C4-2B (cell line): ENCODE results near the gene ARHGAP21.

ENCODE experiments used
- H3K27ac ChIP-seq: fragments of 450-650 bp; 2 replicates; pipeline ENCODE4 v1.5.1; 2017
- CTCF ChIP-seq: fragments of 450-650 bp; conservative IDR thresholded peaks from 2 replicates; pipeline ENCODE4 v1.5.1; 2017; ENCODE audit warnings: mild to moderate bottlenecking
- ZFX ChIP-seq: fragments of 450-650 bp; IDR thresholded peaks from 2 replicates; pipeline ENCODE4 v1.6.1; 2017

ARHGAP21 gene

GRCh38 chr10:24700948-24701347 lies 22.7 kb downstream of the ARHGAP21 start:
- TF ChIP-seq ZFX: no peak
- TF ChIP-seq CTCF: no peak
- H3K27ac ChIP-seq: no peak overlapping the region

- no peak overlapping the region for H3K27ac ChIP-seq
- no peak for TF ChIP-seq ZFX
- TF ChIP-seq CTCF: no peak
Measured at GRCh38 chr10:24698270-24698669, 25.4 kb downstream of the ARHGAP21 start.

DNA sequence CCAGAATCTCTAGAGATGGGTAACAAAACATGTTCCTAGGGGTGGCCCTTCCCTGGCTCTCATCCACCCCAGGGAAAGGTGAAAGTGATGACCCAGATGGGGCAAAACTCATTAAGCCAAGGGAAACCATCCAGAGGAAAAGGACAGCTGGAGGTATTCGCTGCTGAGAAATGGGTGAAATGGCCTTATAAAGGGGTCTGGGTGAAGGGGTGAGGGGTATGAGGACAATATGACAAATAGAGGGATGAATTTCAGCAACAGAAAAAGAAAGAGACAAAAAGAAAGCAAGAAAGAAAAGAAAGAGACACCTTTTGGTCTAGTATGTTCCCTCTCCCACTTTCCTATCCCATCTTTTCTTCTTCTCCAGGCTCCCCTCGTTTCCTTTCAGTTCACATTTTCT lies 26.6 kb downstream of the ARHGAP21 start:
- TF ChIP-seq ZFX: no peak
- TF ChIP-seq CTCF: no peak
- H3K27ac ChIP-seq: no peak overlapping the region

GRCh38 chr10:24695452-24695851 lies 28.2 kb downstream of the ARHGAP21 start:
- TF ChIP-seq CTCF: no peak
- TF ChIP-seq ZFX: no peak
- H3K27ac ChIP-seq: no peak overlapping the region

GRCh38 chr10:24694086-24694485 lies 29.6 kb downstream of the ARHGAP21 start:
- TF ChIP-seq CTCF (no peak), ZFX (no peak)
- H3K27ac ChIP-seq: no peak overlapping the region

GRCh38 chr10:24690961-24691512 lies 32.6 kb downstream of the ARHGAP21 start:
- no peak for TF ChIP-seq ZFX

DNA sequence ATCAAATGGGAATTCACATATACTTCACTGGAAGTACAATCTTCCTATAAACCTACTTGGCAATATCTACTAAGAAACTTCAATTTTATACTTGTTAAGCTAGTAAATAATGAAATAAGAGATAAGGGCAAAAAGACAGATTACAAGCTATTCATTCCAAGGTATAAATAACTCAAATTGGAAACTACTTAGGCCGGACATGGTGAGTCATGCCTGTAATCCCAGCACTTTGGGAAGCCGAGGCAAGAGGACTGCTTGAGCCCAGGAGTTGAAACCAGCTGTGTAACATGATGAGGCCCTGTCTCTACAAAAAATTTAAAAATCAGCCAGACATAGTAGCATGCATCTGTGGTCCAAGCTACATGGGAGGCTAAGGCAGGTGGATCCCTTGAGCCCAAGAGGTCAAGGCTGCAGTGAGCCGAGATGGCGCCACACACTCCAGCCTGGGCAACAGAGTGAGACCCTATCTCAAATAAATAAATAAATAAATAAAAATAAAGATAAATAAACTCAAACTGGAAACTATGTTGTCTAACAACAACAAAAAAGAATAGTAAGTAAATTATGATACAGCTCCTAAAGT lies 37.6 kb downstream of the ARHGAP21 start:
- TF ChIP-seq CTCF (no peak), ZFX (no peak)
- no peak overlapping the region for H3K27ac ChIP-seq

More at GRCh38 chr10:24690961-24691512, 32.6 kb downstream of the ARHGAP21 start:
- no peak overlapping the region for H3K27ac ChIP-seq

- TF ChIP-seq ZFX: no peak
- no peak for TF ChIP-seq CTCF
Measured at GRCh38 chr10:24683554-24683953, 40.1 kb downstream of the ARHGAP21 start.

More at GRCh38 chr10:24683554-24683953, 40.1 kb downstream of the ARHGAP21 start:
- H3K27ac ChIP-seq: no peak overlapping the region
